ENCODE measurements around the gene USP7.
"Not testable (repeated sequence)": the region's sequence is repeated elsewhere in the genome, so short reads cannot be mapped to it uniquely, and the experiment has no call there.

Gene USP7

GRCh38 chr16:8874388-8874787 lies 89.3 kb downstream of the USP7 start:
- no peak for DNase-seq

- not testable (repeated sequence) for DNase-seq
These were observed 89.9 kb downstream of the USP7 start for GRCh38 chr16:8873866-8874195.

GRCh38 chr16:8872967-8873865 lies 90.5 kb downstream of the USP7 start:
- DNase-seq, result no peak

- no peak for DNase-seq
These were observed 91.6 kb downstream of the USP7 start for GRCh38 chr16:8872071-8872470.

- DNase-seq, result not testable (repeated sequence)
These were observed 93.8 kb downstream of the USP7 start for GRCh38 chr16:8869988-8870241.

GRCh38 chr16:8869212-8869987 lies 94.3 kb downstream of the USP7 start:
- DNase-seq, result no peak

GRCh38 chr16:8868416-8869211 lies 95.1 kb downstream of the USP7 start, which contains the start of gene CARHSP1:
Gene CARHSP1, minus strand, starts transcription at chr16:8869006. Its CDS starts 9,678 bp downstream, at chr16:8859328.
- DNase-seq, result peak; percentile 64 to 96 (median 73)

- DNase-seq, result peak in 2 of 5 donors; percentile 45 to 49
These were observed 95.7 kb downstream of the USP7 start for GRCh38 chr16:8867932-8868415.

GRCh38 chr16:8867216-8867931 lies 96.3 kb downstream of the USP7 start:
- peak in 2 of 5 donors; percentile 20 to 36 for DNase-seq

- no peak for DNase-seq
These were observed 96.9 kb downstream of the USP7 start for GRCh38 chr16:8866884-8867215.

GRCh38 chr16:8866118-8866883 lies 97.4 kb downstream of the USP7 start:
- DNase-seq, result no peak

- DNase-seq, result no peak
These were observed 98.4 kb downstream of the USP7 start for GRCh38 chr16:8865145-8865882.

GRCh38 chr16:8864480-8865110 lies 99.1 kb downstream of the USP7 start:
- no peak for DNase-seq

GRCh38 chr16:8863594-8864424 lies 99.9 kb downstream of the USP7 start:
- no peak for DNase-seq

GRCh38 chr16:8862309-8863130 lies 101.2 kb downstream of the USP7 start:
- DNase-seq, result no peak

GRCh38 chr16:8861563-8862308 lies 102.0 kb downstream of the USP7 start:
- no peak for DNase-seq

- no peak for DNase-seq
These were observed 103.5 kb downstream of the USP7 start for GRCh38 chr16:8859913-8860881.
